NCI-H345 (cell line): ENCODE results near the gene CXCR5.

ENCODE experiments used
- DNase-seq: peaks from one replicate; lab custom pipeline; 2025; lab: John Stamatoyannopoulos, UW

The CXCR5 gene

GRCh38 chr11:118912742-118913410 lies 29.2 kb downstream of the CXCR5 start:
- no peak for DNase-seq

GRCh38 chr11:118913411-118914125 lies 29.9 kb downstream of the CXCR5 start:
- no peak for DNase-seq

- no peak for DNase-seq
Measured at GRCh38 chr11:118914178-118914918, 30.7 kb downstream of the CXCR5 start.

GRCh38 chr11:118914987-118915386 lies 31.3 kb downstream of the CXCR5 start:
- no peak for DNase-seq

GRCh38 chr11:118915396-118915795 lies 31.7 kb downstream of the CXCR5 start:
- DNase-seq: no peak

- no peak for DNase-seq
Measured at GRCh38 chr11:118915941-118916841, 32.5 kb downstream of the CXCR5 start.

- DNase-seq: no peak
Measured at GRCh38 chr11:118916842-118917388, 33.2 kb downstream of the CXCR5 start.

- DNase-seq: no peak
Measured at GRCh38 chr11:118917481-118918127, 33.9 kb downstream of the CXCR5 start.

- no peak for DNase-seq
Measured at GRCh38 chr11:118918128-118918685, 34.5 kb downstream of the CXCR5 start.

- DNase-seq: no peak
Measured at GRCh38 chr11:118918686-118919280, 35.1 kb downstream of the CXCR5 start.

GRCh38 chr11:118921121-118921928 lies 37.6 kb downstream of the CXCR5 start:
- DNase-seq: no peak

- DNase-seq: no peak
Measured at GRCh38 chr11:118921929-118922744, 38.4 kb downstream of the CXCR5 start.

- no peak for DNase-seq
Measured at GRCh38 chr11:118922745-118923627, 39.3 kb downstream of the CXCR5 start.

GRCh38 chr11:118923721-118924587 lies 40.3 kb downstream of the CXCR5 start:
- DNase-seq: no peak

GRCh38 chr11:118924591-118925585 lies 41.2 kb downstream of the CXCR5 start:
- DNase-seq: peak; percentile 46
